Measurements from ENCODE around the gene UCN.

Gene UCN

DNA sequence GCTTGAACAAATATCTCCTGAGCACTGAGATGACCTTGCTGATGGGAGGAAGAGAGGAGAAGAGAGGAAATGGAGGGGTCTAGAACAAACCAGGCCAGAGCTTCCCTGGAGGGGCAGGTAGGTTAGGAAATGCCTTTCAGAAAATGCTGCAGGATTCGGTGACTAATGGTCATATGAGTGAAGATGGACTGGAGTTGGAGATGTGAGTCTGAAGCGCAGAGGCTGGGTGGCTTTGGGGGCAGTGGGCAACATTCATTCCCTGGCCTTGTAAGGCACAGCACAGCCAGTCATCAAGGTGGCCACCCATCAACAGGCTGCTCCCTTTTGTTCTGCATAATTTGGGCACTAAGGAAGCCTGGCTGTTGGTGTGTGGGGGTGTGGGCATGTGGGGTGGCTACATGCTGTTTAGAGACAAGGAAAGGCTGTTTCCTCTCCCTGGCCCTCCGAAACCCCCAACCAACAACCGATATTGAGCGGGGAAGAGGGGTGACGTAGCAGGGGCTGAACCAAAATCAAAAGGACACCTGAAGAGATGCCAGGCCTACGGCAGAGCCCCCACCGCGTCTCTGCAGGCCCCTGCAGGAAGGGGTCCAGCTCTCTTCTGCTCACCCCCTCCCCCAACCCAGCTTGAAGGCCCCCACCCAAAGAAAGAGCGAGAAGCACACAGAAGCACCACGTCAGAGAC is 46.9 kb downstream of the UCN start:
- no peak for DNase-seq (ENCODE audit: low read depth in 3 of 3)

DNA sequence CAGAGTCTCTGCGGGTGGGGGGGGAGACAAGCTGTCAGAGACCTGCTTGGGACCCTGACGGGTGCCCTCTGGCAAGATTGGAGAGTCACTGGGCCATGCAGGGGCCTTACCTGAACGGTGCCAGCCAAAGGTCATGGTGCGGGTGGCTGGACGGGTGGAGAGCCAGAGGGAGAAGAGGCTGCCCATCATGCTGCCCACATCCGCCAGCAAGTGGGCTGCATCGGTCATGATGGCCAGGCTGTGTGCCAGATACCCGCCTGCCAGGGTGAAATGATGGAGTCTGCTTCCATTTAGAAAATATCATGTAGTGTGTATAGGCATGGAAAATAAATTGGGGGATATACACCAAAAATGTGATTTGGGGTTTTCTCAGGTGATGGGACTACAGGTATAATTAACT is 50.2 kb downstream of the UCN start:
- DNase-seq (ENCODE audit: low read depth in 3 of 3): no peak
